ENCODE measurements around the gene GJB3.

The GJB3 gene

DNA sequence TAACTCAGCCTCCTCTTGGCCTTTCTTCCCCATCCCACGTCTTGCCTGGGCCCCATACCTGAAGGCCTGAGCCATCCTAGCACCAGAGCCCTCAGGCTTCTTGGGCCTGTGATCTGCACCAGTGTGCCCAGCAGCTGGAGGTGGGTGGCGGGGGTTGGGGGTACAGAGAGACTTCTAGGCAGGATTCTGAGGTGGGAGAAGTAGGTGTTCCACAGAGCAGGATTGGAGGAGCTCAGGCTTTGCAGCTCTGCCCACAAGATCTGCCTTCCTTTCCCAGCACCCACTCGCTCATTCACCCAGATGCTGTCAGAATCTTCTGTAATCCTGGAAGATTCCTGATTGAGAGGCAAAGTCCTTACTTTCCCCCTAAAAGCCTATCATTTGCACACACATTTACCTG is 36.2 kb upstream of the GJB3 start:
- DNase-seq (ENCODE audit: extremely low read depth, low read depth): no peak
- TF ChIP-seq, protein P1, sequence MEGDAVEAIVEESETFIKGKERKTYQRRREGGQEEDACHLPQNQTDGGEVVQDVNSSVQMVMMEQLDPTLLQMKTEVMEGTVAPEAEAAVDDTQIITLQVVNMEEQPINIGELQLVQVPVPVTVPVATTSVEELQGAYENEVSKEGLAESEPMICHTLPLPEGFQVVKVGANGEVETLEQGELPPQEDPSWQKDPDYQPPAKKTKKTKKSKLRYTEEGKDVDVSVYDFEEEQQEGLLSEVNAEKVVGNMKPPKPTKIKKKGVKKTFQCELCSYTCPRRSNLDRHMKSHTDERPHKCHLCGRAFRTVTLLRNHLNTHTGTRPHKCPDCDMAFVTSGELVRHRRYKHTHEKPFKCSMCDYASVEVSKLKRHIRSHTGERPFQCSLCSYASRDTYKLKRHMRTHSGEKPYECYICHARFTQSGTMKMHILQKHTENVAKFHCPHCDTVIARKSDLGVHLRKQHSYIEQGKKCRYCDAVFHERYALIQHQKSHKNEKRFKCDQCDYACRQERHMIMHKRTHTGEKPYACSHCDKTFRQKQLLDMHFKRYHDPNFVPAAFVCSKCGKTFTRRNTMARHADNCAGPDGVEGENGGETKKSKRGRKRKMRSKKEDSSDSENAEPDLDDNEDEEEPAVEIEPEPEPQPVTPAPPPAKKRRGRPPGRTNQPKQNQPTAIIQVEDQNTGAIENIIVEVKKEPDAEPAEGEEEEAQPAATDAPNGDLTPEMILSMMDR (IDR thresholded peaks at IDR 0.05; ENCODE audit: low read depth, low read length): no peak

DNA sequence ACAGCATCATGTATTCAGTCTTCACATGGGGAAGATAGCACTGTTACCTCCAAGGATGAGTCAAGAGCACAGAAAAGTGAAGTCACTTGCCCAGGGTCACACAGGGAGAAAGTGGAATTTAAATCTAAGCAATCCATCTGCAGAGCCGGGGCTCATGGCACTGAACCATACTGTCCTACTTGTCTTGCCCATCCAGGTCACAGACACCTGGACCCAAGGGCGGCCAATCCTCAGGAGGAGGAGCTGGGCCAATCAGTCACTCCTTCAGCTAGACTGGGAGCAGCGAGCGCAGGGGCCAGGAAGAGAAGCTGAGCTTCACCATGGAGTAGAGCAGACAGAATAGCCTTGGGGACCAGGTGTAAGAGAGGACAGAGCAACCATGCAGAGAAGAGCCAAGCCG is 35.3 kb upstream of the GJB3 start:
- TF ChIP-seq, protein P1 (IDR thresholded peaks at IDR 0.05; ENCODE audit: low read depth, low read length): no peak
- DNase-seq (ENCODE audit: extremely low read depth, low read depth): no peak

DNA sequence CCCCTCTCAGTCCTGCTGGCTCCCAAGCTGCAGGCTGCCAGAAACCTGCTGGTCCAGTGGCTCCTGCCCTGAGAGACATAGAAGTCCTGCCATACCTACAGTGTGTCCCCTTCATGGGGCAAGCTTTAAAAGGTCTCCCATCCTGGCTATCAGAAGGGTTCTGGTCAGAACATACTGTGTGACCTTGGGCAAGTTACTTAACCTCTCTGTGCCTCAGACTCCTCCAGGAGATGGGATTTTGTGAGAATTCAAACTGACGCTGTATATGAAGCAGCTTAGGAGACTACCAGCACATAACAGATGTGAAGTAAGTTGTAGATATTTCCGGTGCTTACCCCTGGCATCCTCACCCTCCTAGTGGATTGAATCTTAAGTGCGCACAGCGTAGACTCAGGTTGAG is 34.9 kb upstream of the GJB3 start:
- TF ChIP-seq, protein P1 (IDR thresholded peaks at IDR 0.05; ENCODE audit: low read depth, low read length): no peak
- no peak for DNase-seq (ENCODE audit: extremely low read depth, low read depth)

DNA sequence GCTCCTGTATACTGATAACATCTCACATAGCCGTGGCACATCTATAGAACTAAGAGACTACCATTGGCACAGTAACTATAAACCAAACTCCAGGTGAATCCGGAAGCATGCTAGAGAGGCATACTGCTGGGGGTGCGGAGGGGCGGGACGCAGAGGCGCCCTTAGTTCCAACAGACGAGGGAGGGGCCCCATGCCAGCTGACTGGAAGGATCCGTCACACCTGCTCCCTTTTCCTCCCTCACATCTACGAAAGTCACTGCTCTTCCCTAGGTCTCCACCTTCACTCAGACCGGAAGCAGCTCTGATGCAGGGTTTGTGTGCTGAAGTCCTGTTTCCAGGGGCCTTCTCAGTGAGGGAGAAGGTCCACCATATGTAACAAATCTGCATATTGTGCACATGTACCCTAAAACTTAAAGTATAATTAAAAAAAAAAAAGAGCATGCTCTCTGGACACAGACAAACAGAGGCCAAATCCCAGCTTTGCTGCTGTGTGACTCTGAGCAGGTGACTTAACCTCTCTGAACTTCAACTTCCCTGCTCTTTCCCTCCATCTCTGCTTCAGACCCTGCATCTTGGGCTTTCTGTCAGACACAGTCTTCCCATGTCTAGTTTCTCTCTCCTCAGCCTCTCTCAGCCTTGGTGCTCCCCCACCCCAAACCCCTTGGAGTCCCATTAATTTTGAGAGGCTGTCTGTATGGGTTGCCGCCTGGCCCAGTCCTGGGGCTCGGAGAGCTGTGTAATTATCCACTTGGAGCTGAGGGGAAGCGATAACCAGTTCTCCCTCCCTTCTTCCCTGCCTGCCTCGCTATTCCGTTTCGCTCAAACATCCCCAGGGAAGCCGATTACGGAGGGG is 34.0 kb upstream of the GJB3 start:
- TF ChIP-seq, protein P1 (IDR thresholded peaks at IDR 0.05; ENCODE audit: low read depth, low read length): no peak

DNA sequence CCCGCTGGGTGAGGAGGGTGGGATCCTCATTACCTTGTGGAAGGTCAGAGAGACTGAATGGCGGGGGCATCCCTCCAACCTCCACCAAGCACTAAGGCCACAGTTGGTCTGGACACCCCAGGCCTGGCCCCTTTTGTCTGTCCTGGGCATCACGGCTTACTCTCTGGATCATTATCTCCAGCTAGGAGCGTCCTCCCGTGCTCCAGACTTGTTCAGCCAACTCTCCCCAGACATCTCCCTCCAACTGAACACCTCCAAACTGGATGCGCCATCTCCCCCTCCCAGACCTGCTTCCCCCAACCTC is 33.4 kb upstream of the GJB3 start:
- DNase-seq (ENCODE audit: extremely low read depth, low read depth): no peak
- TF ChIP-seq, protein P1 (IDR thresholded peaks at IDR 0.05; ENCODE audit: low read depth, low read length): no peak

More for the DNA sequence above, 34.0 kb upstream of the GJB3 start:
- no peak for DNase-seq (ENCODE audit: extremely low read depth, low read depth)

DNA sequence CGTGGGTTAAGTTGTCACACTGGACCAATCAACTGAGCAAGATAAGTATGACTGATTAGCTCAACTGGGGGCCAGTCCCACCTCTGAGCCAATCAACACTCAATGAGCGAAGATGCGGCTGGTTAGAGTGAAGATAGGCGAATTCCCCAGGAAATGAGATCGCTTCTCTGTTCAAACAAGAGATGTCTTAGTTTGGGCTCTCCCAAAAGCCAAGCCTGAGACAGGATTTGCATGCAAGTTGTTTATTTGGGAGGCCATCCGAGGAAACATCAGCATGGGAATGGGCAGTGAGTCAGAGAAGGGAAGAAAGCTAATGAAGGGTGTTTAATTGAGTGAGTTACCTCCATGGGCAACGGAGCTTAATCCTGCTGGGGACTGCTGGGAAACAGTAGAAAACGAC is 31.0 kb upstream of the GJB3 start:
- TF ChIP-seq, protein P1 (IDR thresholded peaks at IDR 0.05; ENCODE audit: low read depth, low read length): no peak
- no peak for DNase-seq (ENCODE audit: extremely low read depth, low read depth)

DNA sequence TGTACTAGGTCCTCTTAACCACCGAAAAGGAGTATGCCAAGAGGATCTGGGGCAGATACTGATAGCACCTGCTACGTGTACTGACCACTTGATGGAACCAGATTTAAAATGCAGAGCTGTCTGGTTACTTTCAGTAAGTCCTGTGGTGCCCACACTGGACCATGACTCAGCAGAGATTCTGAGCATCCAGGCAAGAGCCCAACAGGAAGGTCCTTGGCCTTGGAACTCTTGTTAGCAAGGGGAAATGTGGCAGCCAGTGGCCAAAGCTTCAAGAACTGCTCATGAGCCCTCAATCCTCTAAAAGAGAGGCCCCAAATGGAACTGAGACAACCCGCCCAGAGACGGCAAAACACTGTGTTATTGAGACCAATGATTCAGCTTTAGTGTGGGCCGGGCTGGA is 30.4 kb upstream of the GJB3 start:
- no peak for DNase-seq (ENCODE audit: extremely low read depth, low read depth)
- TF ChIP-seq, protein P1 (IDR thresholded peaks at IDR 0.05; ENCODE audit: low read depth, low read length): no peak
